COLO668 (cell line): ENCODE results near the gene RAMP3.
"Not testable (repeated sequence)": the region's sequence is repeated elsewhere in the genome, so short reads cannot be mapped to it uniquely, and the experiment has no call there.

ENCODE experiments used
- DNase-seq: peaks from one replicate; lab custom pipeline; 2025; ENCODE audit not compliant: unreplicated experiment; lab: John Stamatoyannopoulos, UW

Gene RAMP3

DNA sequence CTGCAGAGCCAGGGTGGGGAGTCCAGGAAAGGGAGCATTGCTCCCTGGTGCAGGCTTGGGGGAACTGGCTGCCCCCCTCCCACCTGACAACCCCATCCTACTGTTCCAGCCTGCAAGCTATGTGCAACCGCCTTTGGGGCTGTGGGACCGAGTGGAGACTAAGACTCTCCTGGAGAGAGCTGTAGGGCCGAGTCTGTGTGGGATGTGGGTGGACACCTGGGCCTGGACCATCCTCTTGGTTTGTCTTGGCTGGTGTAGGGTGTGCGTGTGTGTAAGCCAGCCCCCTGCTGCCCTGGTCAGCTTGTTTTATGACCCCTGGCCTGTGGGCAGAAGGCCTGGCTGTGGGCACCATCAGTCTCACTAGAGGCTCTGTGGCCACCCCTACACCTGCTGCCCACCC is 1.6 kb upstream of the RAMP3 start:
- no peak for DNase-seq

DNA sequence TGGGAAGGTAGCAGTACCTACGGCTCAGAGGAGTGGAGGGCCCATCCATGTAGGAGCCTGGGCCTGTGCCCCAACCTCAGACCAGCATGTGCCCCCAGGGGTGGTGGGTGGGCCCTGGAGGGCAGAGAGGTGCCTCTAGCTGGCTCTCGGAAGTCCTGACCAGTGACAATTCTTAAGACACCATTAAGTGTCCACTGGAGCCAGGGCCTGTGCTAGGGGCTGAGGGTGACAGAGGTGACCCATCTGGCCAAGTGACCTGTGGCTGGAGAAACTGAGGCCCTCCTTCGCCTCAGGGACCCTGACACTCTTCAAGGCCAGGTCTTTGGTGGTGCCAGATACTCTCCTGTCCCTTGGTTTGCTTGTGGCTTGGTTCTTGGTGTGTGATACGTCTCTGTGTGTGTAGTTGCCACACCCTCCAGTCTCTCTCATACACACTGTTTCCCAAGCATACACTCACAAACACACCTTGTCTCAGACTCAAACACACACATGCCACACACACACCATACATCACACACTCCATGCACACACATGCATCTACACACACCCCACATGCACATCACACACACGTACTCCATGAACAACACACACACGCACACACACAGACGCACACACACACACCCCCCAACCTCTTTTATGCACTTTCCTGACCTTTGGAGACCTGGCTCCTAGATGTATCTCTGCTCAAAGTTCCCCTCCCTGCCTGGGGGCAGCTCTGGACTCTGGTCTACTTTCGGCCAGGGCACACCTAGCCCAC is 897 bp upstream of the RAMP3 start:
- no peak for DNase-seq

DNA sequence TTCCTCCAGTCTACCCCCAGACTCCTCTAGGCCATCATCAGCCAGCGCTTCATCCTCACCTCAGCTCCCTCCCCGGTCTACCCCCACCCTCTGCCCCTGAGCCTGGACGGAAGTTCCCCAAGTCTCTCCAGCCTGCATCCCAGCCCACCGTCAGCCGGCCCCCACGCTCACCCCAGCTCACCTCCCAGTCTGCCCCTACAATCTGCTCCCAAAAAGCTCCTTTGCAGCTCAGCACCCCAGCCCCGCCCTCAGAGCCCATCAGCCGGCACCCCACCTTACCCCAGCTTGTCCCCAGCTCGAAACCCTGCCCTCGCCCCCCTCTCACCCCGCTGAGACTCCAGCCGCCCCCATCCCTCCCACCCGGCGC is 322 bp upstream of the RAMP3 start:
- no peak for DNase-seq

DNA sequence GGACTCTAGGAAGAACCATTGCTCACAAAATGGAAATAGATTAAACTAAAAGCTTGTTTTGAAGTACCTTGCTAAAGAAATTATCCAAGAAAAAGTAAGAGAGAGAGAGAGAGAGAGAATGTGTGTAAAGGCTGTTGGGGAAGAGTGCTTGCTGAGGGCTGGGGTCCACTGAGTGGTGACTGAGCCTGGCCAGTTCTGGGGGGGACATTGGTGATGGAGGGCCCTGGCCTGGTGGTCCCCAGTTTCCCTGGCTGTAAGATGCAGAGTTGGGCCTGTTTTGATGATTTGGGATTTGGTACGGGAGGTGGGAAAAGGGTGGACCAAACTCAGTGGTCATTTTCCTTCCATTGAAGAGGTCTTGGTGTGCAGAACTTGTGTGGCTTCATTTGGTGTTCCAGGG is 880 bp downstream of the RAMP3 start:
- no peak for DNase-seq

DNA sequence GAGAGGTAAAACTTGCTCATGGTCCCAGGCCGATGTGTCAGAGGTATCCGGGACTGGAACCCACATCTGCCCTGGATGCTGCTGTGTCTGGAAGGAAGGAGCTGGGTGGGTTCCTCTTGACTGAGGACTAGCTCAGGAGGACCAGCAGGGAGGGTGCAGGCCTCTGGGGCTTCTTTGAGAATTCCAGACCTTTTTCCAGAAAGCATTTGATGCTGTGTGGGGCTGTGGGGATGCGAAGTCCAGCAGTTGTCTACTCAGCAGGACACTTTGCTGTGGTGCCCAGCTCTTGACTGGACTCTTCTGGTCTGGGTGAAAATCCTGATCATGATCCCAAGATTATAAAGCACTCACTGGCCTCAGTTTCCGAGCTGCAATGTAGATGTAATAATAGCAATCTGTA is 1.7 kb downstream of the RAMP3 start:
- no peak for DNase-seq

DNA sequence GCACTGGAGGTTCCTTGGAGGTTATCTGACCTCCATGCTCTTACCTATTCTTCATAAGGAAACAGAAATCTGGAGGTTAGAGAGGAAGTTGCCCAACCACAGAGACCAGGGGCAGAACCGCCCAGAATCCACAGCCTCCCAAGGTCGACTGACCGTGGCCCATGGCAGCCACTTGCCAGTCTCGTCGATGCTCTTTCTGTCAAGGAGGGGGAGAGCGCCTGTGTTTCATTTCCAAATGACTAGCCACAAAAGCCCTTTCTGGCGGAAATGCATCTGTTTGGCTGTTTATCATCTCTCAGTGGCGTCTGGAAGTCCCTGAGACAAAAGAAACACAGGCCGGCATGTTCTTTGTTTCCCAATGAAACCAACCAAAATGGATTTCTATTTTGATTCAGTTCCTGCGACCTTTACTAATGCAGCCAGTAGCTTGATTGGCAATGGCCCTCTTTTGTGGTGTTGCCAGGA is 2.9 kb downstream of the RAMP3 start:
- no peak for DNase-seq

- no peak for DNase-seq
These were observed 3.5 kb downstream of the RAMP3 start for GRCh38 chr7:45161138-45161537.

DNA sequence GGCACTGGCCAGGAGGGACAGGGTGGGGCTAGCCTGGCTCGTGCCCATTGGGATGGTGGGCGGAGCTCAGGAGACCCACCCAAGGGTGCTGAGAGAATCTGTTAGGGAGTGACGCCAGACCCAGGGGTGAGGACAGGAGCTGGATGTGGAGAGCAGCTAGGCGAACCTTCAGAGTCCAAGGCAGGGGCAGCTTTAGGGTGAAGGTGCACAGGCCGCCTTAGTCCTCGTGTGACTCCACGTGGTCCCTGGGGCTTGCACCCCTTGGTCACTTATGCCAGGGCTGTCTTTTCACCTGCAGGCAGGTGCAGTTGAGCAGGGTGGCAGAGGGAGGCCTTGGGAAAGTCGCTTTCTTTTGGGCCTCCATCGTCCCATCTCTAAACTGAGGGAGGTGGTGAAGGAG is 4.3 kb downstream of the RAMP3 start:
- DNase-seq, result no peak

- DNase-seq, result no peak
These were observed 4.8 kb downstream of the RAMP3 start for GRCh38 chr7:45162311-45162845.

DNA sequence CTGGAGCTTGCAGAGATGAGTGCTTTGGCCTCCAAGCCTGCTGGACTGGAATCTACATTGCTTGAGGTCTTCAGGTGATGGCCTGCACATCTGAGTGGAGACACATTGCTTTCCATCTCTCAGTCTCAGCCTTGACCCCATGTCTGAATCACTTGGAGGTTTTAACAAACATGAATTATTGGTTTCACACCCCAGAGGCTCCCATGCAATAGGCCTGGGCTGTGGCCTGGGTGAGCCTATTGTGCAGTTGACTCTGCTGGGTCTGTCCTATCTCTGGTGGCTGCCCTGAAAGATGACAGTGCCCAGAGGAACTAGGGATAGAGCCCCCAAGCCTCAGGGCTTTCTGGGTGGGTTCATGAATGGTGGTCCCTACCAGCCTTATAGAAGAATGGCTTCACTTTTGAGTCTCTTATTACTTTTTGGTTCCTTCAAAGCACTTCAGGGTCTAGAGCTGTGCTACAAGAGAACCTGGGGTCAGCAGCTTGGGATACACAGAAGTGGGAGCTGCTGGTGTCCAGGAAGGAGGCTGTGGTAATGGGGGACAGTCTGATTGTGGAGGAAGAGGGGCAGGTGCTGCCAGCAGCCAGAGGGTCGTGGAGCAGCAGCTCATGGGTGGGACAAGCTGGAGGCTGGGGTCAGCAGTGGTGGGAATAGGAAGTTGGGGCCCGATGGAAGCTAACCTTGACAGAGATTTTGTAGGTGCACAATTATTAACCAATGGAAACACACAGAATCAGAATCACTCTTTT is 5.5 kb downstream of the RAMP3 start:
- no peak for DNase-seq

GRCh38 chr7:45163692-45164052 is 6.1 kb downstream of the RAMP3 start:
- no peak for DNase-seq

- DNase-seq, result not testable (repeated sequence)
These were observed 6.7 kb downstream of the RAMP3 start for GRCh38 chr7:45164271-45164670.

DNA sequence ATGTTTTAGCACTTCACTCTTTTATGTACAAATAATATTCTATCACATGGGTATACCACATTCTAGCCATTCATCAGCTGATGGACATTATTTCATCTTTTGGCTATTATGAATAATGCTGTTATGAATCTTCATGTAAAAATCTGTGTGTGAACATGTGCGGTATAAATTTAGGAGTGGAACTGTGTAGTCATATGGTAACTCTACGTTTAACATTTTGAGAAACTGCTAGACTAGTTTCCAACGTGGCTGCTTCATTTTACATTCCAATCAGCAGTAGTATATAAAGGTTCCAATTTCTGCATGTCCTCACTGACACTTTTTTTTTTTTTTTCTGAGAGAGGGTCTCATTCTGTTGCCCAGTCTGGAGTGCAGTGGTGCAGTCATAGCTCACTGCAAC is 8.3 kb downstream of the RAMP3 start:
- DNase-seq, result no peak

GRCh38 chr7:45171946-45172345 is 14.4 kb downstream of the RAMP3 start:
- no peak for DNase-seq

DNA sequence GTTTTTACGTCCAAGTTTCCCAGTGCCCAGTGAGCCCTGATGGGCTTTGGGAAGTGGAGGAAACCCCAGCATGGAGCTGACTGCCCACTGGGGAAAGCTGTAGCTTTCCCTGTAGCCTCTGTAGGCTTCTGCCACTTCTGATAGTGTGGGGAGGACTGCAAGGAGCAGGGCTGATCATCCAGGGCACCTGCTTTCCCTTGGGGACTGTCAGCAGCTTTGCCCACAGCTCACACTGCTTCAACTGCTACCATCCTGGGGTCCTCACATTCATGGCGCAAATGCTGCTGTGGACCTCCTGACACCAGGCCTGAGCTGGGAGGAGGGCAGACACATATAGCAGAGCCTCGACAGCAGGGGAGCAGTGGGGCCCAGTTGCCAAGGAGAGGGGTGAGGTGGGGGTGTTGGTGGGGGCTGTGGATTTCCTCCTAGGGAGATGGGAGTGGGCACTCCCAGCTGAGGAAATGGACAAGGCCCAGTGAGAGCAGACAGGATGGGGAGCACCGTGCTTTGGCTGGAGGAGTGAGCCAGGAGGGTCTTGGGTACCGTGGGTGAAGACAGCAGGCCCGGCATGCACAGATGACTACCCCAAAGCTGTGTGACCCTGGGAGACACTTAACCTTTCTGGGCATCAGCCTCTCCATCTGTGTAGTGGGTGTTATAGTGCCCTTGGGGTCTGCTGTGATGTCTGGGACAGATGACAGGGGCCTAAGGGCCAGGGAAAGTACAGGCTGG is 16.2 kb downstream of the RAMP3 start:
- DNase-seq, result no peak

- no peak for DNase-seq
These were observed 16.7 kb downstream of the RAMP3 start for GRCh38 chr7:45174328-45174610.

DNA sequence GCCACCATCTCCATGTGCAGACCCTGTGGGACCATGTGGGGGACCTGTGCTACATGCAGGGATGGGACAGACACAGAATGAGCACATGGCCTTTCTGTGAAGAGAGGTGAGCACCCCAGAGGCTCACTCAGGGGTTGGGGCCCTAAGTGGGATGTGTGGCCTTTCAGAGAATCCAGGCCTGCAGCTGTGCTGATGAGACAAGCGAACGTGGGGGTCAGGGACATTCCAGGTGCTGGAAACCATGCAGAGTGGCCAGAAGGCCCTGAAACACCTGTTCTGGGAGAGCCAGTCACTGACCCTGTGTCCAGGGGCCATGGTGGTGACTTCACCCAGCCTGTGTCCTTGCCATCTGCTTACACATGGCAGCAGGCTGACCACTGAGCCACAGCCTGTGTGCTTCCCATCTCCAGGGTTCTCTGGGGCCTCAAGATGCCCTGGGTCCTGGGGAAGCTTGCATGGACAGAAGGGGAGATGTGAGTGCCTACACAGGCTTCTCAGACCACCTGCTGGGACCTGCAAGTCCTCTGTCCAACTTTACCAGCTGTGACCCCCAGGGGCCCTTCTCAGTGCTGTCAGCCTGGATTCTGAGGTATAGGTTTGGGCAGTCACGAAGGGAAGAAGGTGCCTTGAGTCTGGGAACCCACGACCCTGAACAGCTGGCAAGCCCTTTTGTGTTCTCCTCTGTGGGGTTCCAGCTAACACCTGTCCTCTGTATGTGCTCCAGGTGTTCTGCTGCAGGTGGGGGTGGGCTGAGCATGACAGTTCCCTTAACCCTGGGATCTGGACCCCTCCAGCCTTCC is 17.6 kb downstream of the RAMP3 start:
- DNase-seq, result peak; percentile 28

- DNase-seq, result no peak
These were observed 18.5 kb downstream of the RAMP3 start for GRCh38 chr7:45176091-45176490.

DNA sequence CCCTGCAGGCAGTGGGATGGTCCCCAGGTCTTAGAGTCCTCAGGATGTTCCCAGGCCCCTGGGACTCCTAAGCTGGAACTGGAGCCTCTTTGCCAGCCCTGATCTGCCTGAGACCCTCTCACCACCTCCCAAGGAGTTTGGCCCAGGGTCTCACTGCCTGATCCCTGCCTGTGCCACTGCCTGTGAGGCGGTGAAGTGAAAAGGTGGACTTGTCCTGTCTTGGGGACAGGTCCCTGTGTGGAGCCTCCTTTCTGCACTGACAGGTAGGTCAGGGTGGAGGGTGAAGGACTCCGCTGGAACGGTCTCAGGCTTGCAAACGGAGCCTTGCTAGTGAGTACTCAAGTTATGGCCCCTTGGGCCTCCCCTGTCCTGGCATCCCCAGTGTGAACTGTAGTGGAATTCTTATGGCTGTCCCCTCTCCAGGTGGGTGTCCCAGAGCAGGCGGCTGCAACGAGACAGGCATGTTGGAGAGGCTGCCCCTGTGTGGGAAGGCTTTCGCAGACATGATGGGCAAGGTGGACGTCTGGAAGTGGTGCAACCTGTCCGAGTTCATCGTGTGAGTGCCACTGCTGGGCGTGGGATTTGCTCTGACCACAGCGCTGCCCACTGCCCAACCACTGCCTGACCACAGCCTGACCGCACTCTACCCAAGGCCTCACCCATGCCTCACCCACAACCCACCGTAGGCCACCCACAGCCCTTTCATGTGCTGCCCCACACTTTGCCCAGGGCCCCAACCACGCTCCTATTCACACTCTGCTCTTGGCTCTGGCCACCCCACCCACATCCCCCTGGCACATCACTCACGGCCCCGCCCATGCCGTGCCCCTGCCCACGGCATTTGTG is 19.5 kb downstream of the RAMP3 start:
- DNase-seq, result no peak

DNA sequence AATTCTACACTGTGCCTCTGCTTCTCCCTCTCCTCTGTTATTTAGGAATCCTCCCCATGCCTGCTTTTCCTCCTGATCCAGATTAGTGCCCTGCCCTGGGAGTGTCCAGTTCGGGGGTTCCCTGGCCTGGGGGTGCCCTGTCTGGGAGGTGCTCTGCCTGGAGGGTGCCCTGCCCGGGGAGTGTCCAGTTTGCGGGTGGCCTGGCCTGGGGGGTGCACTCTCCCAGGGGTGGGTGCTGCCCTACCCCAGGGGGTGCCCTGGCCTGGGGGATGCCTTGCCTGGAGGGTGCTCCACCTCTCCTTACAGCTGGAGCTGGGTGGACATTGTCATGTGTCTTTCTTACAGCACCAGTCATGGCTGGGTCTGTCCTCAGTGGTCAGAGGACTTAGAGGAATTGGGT is 20.2 kb downstream of the RAMP3 start:
- no peak for DNase-seq
